DND-41 (cell line): ENCODE data around the gene FNDC8.

Experiments used
- CTCF ChIP-seq: IDR thresholded peaks from 2 replicates; pipeline ENCODE4 v1.5.1; 2012; ENCODE audit warnings: borderline replicate concordance, low read length, moderate library complexity, mild to moderate bottlenecking; ENCODE audit not compliant: poor library complexity, severe bottlenecking; ENCODE audit errors: extremely low read depth
- EZH2 ChIP-seq: IDR thresholded peaks from 3 replicates; pipeline ENCODE4 v1.6.1; 2012; ENCODE audit warnings: borderline replicate concordance, low read depth, mild to moderate bottlenecking, moderate library complexity, low read length, inconsistent platforms; ENCODE audit not compliant: severe bottlenecking

GRCh38 chr17:35073991-35074627 is 47.3 kb upstream of the FNDC8 start:
- TF ChIP-seq EZH2: no peak
- TF ChIP-seq CTCF: no peak
